Liver (tissue), 3 donors: ENCODE measurements around the gene ERBB4.

Experiments used
- EGR1 ChIP-seq, 2 donors: IDR thresholded peaks; 2 replicates each; pipeline ENCODE4 v1.6.1; 2016 to 2018; ENCODE audit warnings: antibody characterized with exemption in 2 of 2, low read depth in 2 of 2
- JUND ChIP-seq, 2 donors: IDR thresholded peaks; 2 replicates each; pipeline ENCODE4 v1.6.1; 2016; ENCODE audit warnings: antibody characterized with exemption in 2 of 2
- TF ChIP-seq, protein P1 (sequence below): fragments of 150-350 bp; IDR thresholded peaks from 2 replicates; pipeline ENCODE4 v1.5.1; 2017; ENCODE audit warnings: improper control_type of control experiment, low read depth, low read length; ENCODE audit not compliant: missing input control
- TF ChIP-seq, protein P2 (sequence below): IDR thresholded peaks from 2 replicates; pipeline ENCODE4 v1.6.1; 2016; ENCODE audit warnings: antibody characterized with exemption
- donor health status: healthy.
- donor health status: healthy.

- TF ChIP-seq, protein P1, sequence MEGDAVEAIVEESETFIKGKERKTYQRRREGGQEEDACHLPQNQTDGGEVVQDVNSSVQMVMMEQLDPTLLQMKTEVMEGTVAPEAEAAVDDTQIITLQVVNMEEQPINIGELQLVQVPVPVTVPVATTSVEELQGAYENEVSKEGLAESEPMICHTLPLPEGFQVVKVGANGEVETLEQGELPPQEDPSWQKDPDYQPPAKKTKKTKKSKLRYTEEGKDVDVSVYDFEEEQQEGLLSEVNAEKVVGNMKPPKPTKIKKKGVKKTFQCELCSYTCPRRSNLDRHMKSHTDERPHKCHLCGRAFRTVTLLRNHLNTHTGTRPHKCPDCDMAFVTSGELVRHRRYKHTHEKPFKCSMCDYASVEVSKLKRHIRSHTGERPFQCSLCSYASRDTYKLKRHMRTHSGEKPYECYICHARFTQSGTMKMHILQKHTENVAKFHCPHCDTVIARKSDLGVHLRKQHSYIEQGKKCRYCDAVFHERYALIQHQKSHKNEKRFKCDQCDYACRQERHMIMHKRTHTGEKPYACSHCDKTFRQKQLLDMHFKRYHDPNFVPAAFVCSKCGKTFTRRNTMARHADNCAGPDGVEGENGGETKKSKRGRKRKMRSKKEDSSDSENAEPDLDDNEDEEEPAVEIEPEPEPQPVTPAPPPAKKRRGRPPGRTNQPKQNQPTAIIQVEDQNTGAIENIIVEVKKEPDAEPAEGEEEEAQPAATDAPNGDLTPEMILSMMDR, result no peak
- TF ChIP-seq, protein P2, sequence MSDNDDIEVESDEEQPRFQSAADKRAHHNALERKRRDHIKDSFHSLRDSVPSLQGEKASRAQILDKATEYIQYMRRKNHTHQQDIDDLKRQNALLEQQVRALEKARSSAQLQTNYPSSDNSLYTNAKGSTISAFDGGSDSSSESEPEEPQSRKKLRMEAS, result no peak
- no peak for TF ChIP-seq EGR1 (IDR thresholded peaks at IDR 0.05; ENCODE audit: low read depth in 2 of 2)
- no peak for TF ChIP-seq JUND (IDR thresholded peaks at IDR 0.05)
These were observed 708.9 kb downstream of the ERBB4 start for GRCh38 chr2:211829725-211830124.
